ENCODE data around the gene PTPN3. TPM values are rescaled to one million over a fixed set of nuclear protein-coding genes. Genes with fewer than 3 reads are reported as not detected.

Gene PTPN3
- total RNA-seq, 1 donor from 2014 or later, result 0.62 TPM

DNA sequence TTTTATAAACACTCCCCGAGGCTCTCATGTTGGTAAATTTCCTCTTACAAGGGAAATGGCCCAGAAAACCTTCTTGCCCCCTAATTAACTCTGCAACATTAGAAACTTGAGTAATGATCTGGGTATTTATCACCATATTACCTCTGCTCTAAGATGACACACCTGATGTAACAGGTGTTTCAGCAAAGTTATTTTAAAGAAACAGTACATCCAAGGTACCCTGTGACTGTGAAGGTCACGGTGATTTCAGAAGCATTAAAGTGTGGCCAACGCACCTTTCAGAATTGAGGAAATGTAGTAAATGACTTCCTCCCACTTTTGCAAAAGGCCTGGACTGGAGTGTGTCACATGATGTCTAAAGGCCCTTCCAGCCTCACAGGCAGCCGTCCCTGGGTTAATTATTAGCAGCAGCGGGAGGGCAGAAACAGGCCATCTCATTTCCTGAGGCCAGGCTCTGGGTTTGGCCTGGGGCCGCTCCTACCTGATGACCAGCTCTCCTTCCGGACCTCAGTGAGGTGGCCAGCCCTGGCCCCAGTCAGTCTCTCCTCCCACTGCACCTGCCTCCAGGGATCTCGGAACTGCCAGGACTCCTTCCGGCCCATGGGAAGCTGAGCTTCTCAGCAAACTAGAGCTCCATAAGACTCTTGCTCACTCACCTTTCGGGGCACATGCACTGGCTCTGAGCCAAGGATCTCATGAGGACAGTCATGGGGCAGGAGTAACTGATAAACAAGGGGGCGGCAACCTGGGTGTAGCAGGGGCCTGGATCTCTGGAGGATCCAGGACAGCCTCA, 20.7 kb downstream of the PTPN3 start:
- no peak overlapping the region for H3K4me3 Mint-ChIP-seq (ENCODE audit: unreplicated experiment)
- H3K36me3 Mint-ChIP-seq (ENCODE audit: low read depth, unreplicated experiment), result no peaks in the 10 kb centered on the region
- H3K9me3 Mint-ChIP-seq (ENCODE audit: unreplicated experiment), result no peaks in the 10 kb centered on the region
- no peak for DNase-seq (ENCODE audit: low spot score)
- TF ChIP-seq, protein P1, sequence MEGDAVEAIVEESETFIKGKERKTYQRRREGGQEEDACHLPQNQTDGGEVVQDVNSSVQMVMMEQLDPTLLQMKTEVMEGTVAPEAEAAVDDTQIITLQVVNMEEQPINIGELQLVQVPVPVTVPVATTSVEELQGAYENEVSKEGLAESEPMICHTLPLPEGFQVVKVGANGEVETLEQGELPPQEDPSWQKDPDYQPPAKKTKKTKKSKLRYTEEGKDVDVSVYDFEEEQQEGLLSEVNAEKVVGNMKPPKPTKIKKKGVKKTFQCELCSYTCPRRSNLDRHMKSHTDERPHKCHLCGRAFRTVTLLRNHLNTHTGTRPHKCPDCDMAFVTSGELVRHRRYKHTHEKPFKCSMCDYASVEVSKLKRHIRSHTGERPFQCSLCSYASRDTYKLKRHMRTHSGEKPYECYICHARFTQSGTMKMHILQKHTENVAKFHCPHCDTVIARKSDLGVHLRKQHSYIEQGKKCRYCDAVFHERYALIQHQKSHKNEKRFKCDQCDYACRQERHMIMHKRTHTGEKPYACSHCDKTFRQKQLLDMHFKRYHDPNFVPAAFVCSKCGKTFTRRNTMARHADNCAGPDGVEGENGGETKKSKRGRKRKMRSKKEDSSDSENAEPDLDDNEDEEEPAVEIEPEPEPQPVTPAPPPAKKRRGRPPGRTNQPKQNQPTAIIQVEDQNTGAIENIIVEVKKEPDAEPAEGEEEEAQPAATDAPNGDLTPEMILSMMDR (IDR thresholded peaks at IDR 0.05; ENCODE audit: unreplicated experiment), result no peak
- peaks cover 15% of the 10 kb centered on the region for H3K4me1 Mint-ChIP-seq (ENCODE audit: unreplicated experiment)
- H3K27me3 Mint-ChIP-seq (ENCODE audit: unreplicated experiment), result peaks cover 5% of the 10 kb centered on the region
- peak overlapping the region; percentile 49 for H3K27ac Mint-ChIP-seq (ENCODE audit: unreplicated experiment)

DNA sequence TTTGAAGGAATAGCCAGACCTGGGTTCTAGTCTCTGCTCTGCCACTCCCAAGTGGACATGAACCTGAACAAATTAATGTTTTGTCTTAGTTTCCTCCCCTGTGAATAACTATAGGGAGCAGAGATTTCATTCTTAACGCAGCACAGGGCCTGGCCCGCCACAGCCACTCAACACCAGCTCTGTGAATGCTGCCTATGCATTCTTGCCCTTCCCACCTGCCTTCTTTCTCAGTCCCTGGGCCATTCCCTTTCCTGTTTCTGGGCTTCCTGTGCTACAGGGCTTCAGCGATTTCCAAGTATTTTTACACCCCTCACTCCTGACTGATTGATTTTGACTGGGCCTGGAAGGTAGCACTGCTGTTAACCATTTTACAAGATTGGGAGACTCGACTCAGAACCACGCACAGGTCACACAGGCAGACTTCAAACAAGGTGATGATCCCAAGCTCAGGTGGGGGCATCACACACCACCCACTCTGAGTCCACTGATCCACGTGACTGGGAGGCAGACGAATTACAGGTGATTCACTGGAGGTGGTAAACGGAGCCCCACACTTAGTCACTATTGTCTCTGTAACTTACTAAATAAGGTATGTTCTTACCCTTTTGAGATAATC, 21.4 kb downstream of the PTPN3 start:
- H3K27me3 Mint-ChIP-seq (ENCODE audit: unreplicated experiment), result peaks cover 6% of the 10 kb centered on the region
- H3K4me3 Mint-ChIP-seq (ENCODE audit: unreplicated experiment), result no peak overlapping the region
- H3K27ac Mint-ChIP-seq (ENCODE audit: unreplicated experiment), result peak overlapping the region; percentile 49
- H3K36me3 Mint-ChIP-seq (ENCODE audit: low read depth, unreplicated experiment), result no peaks in the 10 kb centered on the region
- H3K9me3 Mint-ChIP-seq (ENCODE audit: unreplicated experiment), result no peaks in the 10 kb centered on the region
- TF ChIP-seq, protein P1 (IDR thresholded peaks at IDR 0.05; ENCODE audit: unreplicated experiment), result no peak
- DNase-seq (ENCODE audit: low spot score), result no peak
- peaks cover 15% of the 10 kb centered on the region for H3K4me1 Mint-ChIP-seq (ENCODE audit: unreplicated experiment)

DNA sequence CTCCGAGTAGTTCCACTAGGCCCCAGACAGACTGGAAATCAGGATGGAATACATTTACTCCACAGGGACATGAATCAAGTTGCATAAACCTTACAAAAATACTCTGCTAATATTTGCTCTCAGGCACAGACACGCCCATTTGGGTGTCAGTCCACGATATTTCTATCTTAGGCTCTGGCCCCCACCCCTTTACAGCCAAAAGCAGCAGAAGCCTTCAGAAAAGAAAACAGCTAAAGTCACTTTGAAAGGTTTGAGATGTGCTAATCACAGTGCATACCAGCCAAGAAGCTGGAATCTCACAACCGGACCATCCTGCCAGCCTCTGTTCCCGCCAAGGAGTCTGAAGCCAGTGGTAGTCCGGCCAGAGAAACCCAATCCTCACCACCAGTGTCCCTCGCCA, 22.6 kb downstream of the PTPN3 start:
- peaks cover 15% of the 10 kb centered on the region for H3K4me1 Mint-ChIP-seq (ENCODE audit: unreplicated experiment)
- peaks cover 6% of the 10 kb centered on the region for H3K27me3 Mint-ChIP-seq (ENCODE audit: unreplicated experiment)
- TF ChIP-seq, protein P1 (IDR thresholded peaks at IDR 0.05; ENCODE audit: unreplicated experiment), result no peak
- no peaks in the 10 kb centered on the region for H3K36me3 Mint-ChIP-seq (ENCODE audit: low read depth, unreplicated experiment)
- no peak overlapping the region for H3K4me3 Mint-ChIP-seq (ENCODE audit: unreplicated experiment)
- no peak for DNase-seq (ENCODE audit: low spot score)
- H3K27ac Mint-ChIP-seq (ENCODE audit: unreplicated experiment), result no peak overlapping the region
- H3K9me3 Mint-ChIP-seq (ENCODE audit: unreplicated experiment), result no peaks in the 10 kb centered on the region

DNA sequence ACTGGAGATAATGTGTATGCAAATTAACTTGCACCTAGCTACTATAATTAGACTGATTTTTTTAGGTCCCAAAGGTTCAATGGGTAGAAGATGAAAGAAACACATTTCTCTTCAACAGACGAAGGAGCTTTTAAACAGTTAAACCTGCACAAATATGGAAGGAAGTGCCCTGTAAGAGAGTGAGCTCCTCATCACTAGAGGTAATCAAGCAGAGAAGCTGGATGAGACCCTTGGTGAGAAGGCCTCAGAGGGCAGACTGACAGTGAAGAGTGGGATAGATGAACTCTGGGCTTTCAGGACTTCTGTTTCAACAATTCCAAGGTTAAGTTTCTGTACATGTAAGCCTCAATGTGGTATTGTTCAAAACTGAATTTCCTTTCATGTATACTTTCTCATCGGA, 23.2 kb downstream of the PTPN3 start:
- H3K27me3 Mint-ChIP-seq (ENCODE audit: unreplicated experiment), result peaks cover 6% of the 10 kb centered on the region
- H3K4me3 Mint-ChIP-seq (ENCODE audit: unreplicated experiment), result no peak overlapping the region
- H3K27ac Mint-ChIP-seq (ENCODE audit: unreplicated experiment), result no peak overlapping the region
- TF ChIP-seq, protein P1 (IDR thresholded peaks at IDR 0.05; ENCODE audit: unreplicated experiment), result no peak
- peaks cover 15% of the 10 kb centered on the region for H3K4me1 Mint-ChIP-seq (ENCODE audit: unreplicated experiment)
- no peak for DNase-seq (ENCODE audit: low spot score)
- no peaks in the 10 kb centered on the region for H3K36me3 Mint-ChIP-seq (ENCODE audit: low read depth, unreplicated experiment)
- no peaks in the 10 kb centered on the region for H3K9me3 Mint-ChIP-seq (ENCODE audit: unreplicated experiment)

DNA sequence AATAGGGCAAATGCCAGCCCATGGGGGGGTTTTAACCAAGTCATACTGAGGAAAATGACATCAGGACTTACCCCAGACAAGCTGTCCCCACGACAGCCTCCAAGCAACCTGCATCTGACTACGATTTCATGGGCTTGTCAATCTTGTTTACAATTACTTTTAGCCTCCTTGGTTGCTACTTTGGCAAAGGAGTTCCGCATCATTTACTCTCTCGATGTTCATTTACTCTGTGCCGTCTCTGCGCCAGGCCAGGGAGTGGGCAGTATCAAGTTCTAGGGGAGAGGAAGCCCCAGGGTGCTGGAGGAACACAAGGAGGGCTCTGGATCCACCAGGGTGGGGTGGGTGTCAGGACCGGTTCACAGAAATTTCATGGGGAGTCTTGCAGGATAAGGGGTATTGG, 23.9 kb downstream of the PTPN3 start:
- Mint-ChIP-seq H3K9me3 (ENCODE audit: unreplicated experiment) (no peaks in the 10 kb centered on the region), H3K4me1 (ENCODE audit: unreplicated experiment) (peaks cover 15% of the 10 kb centered on the region), H3K27ac (ENCODE audit: unreplicated experiment) (no peak overlapping the region), H3K36me3 (ENCODE audit: low read depth, unreplicated experiment) (no peaks in the 10 kb centered on the region), H3K27me3 (ENCODE audit: unreplicated experiment) (peaks cover 6% of the 10 kb centered on the region), H3K4me3 (ENCODE audit: unreplicated experiment) (no peak overlapping the region)
- TF ChIP-seq, protein P1 (IDR thresholded peaks at IDR 0.05; ENCODE audit: unreplicated experiment), result no peak
- DNase-seq (ENCODE audit: low spot score), result no peak

Measured in endothelial cell (in vitro differentiated cells).